Stimulated activated CD4-positive, alpha-beta T cell treated with anti-CD3 and anti-CD28 coated beads, Interleukin-12 subunit alpha, Interleukin-12 subunit beta, amount 100 ng/mL, for 4 hours (primary cell): ENCODE measurements around the gene ZDHHC11.
"Not testable (repeated sequence)": the region's sequence is repeated elsewhere in the genome, so short reads cannot be mapped to it uniquely, and the experiment has no call there.

Source experiments
- DNase-seq: peaks from one replicate; pipeline ENCODE4 v3.0.0-alpha.2; 2020

The ZDHHC11 gene

DNA sequence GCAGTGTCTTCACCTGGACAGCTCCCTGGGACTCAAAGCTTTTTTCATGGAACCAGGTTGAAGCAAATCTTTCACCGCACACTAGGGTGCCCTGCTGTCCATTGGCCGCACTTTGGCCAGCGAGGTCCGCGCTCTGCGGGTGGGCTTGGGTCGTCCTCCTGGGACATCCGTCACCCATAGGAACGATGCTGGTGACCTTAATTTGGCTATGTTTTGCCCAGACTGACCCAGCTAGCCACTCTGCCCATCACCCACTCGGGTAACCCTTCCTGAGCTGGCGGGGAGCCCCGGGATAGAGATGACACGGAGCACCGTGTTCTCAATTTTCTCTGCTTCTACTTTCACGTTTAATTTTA lies 92.1 kb downstream of the ZDHHC11 start:
- no peak for DNase-seq

DNA sequence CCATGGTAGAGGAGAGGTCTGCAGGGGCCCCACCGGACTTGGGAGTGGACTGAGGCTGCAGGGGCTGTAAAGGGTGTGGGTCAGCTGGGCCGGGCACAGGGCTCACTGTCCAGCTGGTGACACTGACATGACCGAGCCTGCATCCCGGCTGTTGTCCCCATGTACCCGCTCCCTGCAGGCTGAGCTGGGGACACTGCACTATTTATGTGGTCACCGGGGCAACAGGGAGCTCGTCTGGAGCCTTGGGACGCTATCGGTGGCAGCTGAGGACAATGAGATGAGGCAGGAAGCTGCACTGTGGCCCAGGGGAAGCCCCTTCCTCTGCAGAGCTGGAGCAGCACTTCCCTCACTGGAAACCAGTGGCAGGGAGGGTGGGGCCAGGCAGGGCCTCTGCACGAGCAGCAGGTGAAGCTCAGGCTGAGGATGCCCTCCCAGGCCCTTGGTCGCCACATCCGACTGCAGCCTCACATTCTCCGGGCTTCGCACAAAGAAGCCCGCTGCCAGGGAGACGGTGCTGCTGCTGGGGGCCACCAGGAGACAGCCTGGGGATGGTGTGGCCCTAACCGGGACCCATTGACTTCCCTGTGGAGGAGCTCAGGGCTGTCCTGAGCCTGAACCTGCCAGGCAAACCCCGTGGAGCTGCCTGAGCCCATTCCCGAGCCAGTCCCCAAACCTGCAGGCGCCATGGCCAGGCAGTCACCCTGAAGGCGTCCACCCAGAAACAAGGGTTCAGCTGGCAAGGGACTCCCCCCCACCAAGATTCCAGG lies 92.7 kb downstream of the ZDHHC11 start:
- no peak for DNase-seq

DNA sequence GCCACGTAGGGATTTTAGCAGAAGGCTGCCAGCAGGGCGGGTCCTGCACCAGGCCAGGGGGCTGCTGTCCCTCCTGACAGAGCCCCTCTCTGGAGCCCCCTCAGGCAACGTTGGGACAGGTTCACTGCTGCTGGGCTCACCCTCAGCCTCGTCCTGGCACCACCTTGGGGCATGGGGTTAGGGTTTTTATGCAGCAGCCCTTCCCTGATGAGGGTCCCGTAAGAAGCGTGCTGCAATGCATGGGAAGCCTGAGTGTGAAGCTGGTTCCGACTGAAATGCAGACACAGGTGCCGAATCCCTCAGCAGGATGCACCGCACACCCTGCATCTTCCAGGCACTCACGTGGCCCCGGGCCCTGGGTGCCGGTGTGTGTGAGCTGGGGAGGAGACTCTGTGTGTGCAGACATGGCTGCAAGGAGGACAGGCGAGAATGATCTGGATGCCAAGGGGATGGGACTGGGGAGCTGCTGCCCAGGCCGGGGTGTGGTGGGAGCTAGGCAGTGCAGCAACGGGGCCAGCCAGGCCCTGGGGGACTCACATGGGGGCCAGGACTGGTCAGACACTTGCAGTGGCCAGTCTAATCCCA lies 93.3 kb downstream of the ZDHHC11 start:
- DNase-seq = no peak

DNA sequence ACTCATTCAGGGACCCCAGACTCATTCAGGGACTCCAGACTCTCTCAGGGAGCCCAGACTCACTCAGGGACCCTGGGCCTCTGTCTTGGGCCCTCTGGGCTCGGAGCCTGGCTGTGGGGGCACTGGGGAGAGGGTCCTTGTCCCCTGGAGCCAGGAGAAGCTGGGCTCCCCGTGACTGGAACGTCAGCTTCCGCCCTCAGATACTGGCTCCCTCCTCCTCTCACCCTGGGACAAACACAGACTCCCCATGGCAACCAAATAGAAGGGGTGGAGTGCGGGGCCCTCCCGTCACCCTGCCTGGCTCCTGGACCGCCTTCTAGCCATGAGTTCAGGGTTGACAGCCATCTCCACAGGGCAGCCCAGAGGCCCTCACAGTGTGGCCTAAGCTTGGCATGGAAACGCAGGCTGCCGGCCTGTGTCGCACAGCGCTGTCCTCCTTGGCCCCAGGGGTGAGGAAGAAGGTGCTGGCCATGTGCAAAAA lies 93.9 kb downstream of the ZDHHC11 start:
- DNase-seq = no peak

DNA sequence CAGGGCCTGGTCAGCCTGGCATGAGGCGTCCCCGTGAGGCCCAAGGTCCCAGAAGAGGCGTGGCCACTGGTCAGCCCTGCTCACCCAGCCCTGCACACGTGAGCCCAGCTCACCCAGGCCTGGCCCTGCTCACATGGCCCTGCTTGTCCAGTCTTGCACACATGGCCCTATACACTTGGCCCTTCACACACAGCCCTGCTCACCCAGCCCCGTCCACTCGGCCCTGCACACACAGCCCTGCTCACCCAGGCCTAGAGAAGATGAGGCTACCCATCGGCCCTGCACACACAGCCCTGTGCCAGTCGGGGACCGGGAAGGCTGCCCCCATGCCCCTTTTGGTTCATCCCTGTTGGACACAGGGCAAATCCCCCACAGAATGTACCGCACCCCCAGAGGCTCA lies 94.6 kb downstream of the ZDHHC11 start:
- DNase-seq = no peak

DNA sequence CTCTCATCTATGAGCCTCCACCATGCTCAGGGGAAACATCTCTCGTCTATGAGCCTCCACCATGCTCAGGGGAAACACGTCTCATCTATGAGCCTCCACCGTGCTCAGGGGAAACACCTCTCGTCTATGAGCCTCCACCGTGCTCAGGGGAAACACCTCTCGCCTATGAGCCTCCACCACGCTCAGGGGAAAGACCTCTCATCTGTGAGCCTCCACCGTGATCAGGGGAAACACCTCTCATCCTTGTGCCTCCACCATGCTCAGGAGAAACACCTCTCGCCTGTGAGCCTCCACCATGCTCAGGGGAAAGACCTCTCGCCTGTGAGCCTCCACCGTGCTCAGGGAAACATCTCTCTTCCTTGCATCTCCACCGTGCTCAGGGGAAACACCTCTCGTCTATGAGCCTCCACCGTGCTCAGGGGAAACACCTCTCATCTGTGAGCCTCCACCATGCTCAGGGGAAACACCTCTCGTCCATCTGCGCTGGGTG lies 96.6 kb downstream of the ZDHHC11 start:
- not testable (repeated sequence) for DNase-seq

DNA sequence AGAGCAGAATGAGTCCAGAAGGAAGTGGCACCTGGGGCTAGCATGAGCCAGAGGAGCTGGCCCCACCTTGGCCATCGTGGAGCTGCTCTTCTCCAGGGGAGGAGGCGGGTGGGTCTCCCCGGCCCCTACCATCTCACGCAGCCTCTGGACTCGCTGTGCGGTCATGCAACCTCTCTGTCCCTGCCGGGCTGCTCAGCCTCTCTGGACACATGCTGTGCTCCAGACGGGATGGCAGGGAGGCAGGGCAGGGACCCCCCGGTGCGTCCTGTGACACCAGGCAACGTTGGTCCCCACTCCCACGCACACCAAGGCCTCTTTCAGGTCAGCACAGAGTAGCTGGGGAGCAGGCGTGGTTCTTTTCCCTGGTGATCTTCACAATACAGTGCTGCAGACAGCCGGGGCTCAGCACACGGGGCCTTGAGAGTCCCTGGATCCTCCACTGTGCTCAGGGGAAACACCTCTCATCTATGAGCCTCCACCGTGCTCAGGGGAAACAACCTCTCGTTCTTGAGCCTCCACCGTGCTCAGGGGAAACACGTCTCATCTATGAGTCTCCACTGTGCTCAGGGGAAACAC lies 97.1 kb downstream of the ZDHHC11 start:
- DNase-seq = not testable (repeated sequence)

DNA sequence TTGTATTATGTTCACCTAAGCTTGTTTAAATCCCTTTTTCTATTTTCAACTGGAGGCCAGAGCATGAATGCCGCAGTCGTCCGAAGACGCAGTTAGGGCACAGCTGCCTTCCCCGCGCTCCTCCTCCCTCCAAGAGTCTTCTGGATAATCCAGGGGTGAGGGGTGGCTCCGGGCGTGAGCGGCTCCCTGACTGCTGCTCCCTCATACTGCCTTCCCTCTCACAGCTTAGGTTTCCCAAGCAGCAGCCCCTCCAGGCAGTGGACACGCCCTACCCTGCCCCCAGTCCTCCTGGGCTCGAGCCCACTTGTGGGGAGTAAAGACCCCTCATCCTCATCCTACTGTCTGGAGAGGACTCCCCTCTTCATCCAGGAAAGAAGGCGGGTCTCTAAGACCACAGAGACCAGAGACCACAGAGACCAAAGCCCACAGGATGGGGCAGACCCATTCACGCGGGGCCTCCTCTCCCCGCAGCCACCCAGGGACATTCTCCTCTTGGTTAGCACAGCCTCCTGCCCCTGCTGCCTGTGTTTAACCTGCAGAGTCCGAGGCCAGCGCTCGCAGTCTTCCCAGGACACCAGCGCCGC lies 98.2 kb downstream of the ZDHHC11 start:
- DNase-seq = not testable (repeated sequence)

DNA sequence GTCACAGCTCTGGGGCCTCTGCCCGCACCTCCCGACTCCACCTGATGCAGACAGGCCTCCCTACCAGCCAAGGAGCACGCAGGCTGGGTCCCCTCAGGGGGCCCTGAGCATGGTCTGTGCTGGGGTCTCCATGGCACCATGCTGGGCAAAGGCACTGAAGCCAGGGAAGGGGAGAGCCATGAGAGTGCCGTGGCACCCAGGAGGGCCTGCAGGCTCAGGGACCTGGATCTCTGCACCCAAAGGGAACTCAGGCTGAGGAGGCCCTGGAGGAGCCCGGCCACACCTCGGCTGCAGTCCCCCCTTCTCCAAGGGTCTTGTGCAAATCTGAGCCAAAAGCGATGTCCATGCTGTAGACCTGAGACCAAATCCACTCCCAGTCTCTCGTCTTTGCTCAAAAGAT lies 98.8 kb downstream of the ZDHHC11 start:
- DNase-seq = not testable (repeated sequence)

DNA sequence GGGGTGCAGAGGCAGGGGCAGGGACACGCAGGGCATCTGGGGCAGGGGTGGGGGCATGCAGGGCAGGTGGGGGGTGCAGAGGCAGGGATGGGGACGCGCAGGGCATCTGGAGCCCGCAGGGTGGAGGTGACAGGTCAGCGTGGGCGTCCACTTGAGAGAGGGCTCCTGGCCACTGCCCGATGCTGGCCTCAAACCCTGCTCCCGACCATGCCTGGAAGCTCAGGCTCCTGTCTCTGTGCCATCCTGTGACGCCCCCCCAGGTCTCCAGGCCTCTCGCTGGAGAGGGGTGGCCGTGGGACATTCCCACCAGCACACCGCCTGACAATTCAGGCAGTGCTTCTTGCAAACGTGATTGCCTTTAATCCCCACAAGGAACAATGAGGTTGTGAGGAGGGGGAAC lies 99.3 kb downstream of the ZDHHC11 start:
- no peak for DNase-seq

DNA sequence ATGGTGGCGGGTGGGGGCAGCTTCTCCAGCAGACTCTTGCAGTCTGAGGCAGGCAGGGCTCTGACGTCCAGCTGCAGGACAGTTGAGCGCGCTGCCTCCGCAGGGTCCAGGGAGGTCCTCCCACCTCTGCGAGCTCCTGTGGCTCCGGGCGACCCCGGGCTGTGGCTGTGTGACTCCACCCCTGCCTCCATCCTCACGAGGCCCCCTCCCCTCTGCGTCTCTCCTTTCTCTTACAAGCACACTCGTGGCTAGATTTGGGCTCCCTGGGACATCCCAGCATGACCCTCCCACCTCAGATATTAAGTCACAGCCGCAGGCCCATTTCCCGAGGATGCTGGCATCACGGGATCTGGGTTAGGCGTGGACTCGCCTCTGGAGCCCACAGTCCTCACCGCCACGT lies 100.6 kb downstream of the ZDHHC11 start:
- not testable (repeated sequence) for DNase-seq

DNA sequence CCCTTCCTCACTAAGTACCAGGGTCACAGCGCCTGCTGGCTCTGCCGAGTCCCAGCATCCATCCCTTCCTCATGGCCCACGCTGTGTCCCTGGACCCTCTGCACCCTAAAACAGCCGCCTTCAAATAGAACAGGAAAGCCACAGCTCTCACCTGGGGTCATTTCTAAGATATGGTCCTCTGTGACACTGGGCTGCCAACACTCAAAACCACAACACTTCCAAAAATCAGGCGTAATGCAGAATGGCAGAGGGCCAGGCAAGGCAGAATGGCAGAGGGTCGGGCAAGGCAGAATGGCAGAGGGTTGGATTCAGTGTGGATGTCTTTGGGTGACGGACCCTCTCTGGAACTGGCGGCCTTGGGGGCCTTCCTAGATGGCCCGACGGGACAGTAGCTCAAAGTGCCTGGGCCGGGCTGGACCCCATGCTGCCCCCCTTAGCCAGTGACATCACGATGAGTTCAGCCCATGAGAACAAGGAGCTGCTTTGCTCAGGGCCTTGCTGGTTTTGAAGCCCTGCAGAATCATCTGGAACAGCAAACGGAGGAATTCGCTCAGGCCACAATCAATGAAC lies 101.6 kb downstream of the ZDHHC11 start:
- no peak for DNase-seq

DNA sequence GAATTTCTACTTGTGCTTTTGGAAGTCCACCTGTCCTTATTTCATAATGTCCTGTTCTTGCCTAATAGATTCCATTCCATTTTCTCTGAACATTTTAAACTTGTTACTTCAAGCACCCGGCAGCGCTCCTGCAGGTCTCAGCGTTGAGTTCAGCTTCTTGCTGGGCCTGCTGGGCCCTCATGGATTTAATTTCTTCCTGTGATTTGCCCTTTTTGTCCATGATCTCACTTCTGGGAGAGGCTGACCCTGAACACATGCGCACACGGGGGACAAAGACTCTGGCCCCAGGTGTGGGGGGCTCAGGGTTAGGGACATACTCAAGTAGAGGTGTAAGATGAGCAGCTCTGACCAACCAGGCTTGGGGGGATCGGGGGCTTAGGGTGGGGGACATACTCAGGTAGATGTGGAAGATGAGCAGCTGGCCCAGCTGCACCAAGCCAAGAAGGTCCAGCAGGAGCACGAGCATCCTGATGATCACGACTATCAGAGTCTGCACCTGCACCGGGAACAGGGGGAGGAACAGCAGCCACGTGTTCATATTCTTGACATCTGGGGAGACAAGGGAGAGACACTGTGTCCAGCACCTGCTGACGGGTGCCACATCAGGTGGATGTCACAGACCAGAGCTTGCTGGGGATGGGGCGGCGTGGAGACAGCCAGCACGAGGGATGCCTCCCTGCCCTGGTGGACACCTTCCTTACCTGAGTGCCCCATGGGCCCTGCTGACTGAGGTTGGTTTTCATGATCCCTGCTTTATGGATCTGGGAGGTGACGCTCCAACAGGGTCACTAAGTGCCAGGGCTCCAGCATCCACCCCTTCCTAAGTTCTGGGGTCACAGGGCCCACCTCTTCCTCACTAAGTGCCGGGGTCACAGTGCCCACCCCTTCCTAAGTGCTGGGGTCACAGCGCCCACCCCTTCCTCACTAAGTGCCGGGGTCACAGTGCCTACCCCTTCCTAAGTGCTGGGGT lies 102.5 kb downstream of the ZDHHC11 start:
- not testable (repeated sequence) for DNase-seq

DNA sequence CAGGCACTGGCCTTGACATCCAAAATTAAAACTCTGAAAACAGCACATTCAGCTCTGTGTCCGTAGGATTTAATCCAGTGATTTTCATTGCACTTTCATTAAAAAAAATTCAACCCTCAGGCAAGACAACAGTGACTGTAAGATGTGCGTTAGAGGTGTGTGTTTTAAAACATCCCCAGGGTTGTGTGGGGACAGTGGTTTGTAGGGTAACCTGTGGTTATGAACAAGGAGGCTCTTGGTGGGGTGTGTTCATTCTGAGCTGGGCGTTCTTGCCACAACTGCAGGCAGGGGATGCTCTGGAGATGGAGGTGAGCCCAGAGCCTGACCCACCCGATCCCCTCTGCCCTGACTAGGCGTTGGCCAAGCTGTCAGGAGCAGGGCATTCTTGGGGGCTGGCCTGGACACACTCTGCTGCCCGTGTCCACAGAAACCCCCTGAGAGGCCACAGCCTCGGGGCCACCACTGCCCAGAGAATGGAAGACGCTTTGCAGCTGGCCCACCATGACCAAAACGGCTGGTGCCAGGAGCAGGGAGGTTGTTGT lies 103.4 kb downstream of the ZDHHC11 start:
- DNase-seq = not testable (repeated sequence)

DNA sequence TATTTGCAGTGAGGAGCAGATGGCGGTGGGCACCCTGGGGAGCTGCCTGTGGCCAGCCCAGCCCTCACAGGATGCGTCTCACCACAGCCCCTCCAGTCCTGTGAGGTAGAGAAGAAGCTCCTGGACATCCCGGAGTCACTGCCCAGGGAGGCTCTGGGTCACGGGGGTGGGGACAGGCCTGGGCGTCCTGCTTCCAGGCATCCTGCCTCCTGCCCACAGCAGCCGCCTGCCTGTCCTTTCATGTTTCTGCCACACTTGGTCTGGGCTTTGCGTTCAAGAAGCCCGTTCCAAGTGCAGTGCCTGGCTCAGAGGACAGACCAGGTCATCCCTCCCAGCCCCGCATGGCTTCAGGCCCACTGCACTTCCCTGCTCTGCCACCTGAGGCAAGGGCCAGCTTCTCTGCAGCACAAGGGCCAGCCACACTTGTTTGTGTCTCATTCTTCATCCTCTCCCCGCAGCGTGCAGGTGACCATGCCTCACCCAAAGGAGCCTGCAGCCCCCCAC lies 104.5 kb downstream of the ZDHHC11 start:
- DNase-seq = no peak
